SKM-1 treated with dmso at 0.1 percent for 144 hours (cell line): ENCODE results near the gene LY9.
A peak's percentile ranks its signal among the peaks of the same experiment; 100 is the strongest.

Experiments
- DNase-seq: peaks from one replicate; lab custom pipeline; 2025; ENCODE audit not compliant: unreplicated experiment; lab: John Stamatoyannopoulos, UW

Gene LY9

GRCh38 chr1:160863774-160864131 is 67.8 kb downstream of the LY9 start:
- DNase-seq = peak; percentile 84

- DNase-seq = no peak
Observed at GRCh38 chr1:160864173-160864572, 68.2 kb downstream of the LY9 start.

- no peak for DNase-seq
Observed at GRCh38 chr1:160865337-160865736, 69.4 kb downstream of the LY9 start.

- DNase-seq = no peak
Observed at GRCh38 chr1:160866001-160866694, 70.2 kb downstream of the LY9 start.

GRCh38 chr1:160866695-160867260 is 70.8 kb downstream of the LY9 start:
- no peak for DNase-seq

- peak; percentile 35 for DNase-seq
Observed at GRCh38 chr1:160867651-160868050, 71.7 kb downstream of the LY9 start.

- DNase-seq = peak; percentile 86
Observed at GRCh38 chr1:160868141-160868540, 72.2 kb downstream of the LY9 start.

GRCh38 chr1:160874935-160875334 is 79.0 kb downstream of the LY9 start:
- DNase-seq = no peak

GRCh38 chr1:160875591-160875990 is 79.6 kb downstream of the LY9 start:
- peak; percentile 70 for DNase-seq

GRCh38 chr1:160876311-160876710 is 80.3 kb downstream of the LY9 start:
- no peak for DNase-seq

GRCh38 chr1:160877221-160877620 is 81.2 kb downstream of the LY9 start:
- peak; percentile 44 for DNase-seq
